HG03558 (cell line): ENCODE data around the gene RALGPS1.

Experiments
- ATAC-seq: cut with Tn5 transposase; IDR thresholded peaks from one replicate; pipeline ENCODE4 v1.9.1; 2021; ENCODE audit warnings: moderate number of reproducible peaks; ENCODE audit not compliant: unreplicated experiment; ENCODE audit errors: extremely low read depth

RALGPS1 gene

GRCh38 chr9:127128341-127129072 is 213.9 kb downstream of the RALGPS1 start:
- ATAC-seq: no peak

GRCh38 chr9:127129073-127129717 is 214.6 kb downstream of the RALGPS1 start:
- no peak for ATAC-seq

DNA sequence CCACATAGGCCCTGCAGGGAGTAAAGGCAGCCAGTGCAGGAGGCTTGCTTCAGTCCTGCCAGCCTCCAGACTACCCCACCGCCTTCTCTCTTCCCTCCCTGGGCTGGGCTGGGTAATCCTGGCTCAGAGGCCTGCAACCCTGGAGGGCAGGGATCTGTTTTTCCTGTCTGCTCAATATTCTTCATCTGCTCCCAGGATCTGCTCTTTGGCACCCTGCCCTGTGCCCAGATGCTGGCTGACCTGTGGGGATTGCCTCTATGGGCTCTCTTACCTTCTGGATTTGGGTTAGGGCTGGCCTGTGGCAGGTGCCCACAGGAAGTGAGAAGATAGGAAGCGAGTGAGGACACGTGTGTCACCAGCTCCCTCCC is 215.1 kb downstream of the RALGPS1 start:
- ATAC-seq: no peak

- no peak for ATAC-seq
Measured at GRCh38 chr9:127130235-127130634, 215.7 kb downstream of the RALGPS1 start.

- no peak for ATAC-seq
Measured at GRCh38 chr9:127130661-127131538, 216.3 kb downstream of the RALGPS1 start.

DNA sequence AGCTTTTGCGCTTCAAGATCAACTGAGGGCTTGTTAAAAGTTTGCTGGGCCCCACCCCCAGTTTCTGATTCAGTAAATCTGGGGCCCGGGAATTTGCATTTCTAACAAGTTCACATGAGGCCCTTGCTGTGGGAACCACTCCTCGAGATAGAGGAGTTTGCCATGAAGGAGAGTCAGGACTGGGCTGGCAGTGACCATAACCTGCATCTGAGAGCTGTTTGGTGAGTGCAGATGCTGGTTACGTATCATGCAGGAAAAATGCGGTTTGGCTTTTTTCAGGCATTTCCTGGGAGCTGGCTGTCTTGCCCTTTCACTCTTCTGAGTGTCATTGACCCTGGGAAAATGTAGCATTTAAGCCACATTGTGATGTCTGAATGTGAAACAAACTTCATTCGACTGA is 217.3 kb downstream of the RALGPS1 start:
- no peak for ATAC-seq

- no peak for ATAC-seq
Measured at GRCh38 chr9:127132375-127132774, 217.8 kb downstream of the RALGPS1 start.

- no peak for ATAC-seq
Measured at GRCh38 chr9:127132921-127133647, 218.5 kb downstream of the RALGPS1 start.

GRCh38 chr9:127133739-127134167 is 219.2 kb downstream of the RALGPS1 start:
- ATAC-seq: no peak

- no peak for ATAC-seq
Measured at GRCh38 chr9:127135056-127135745, 220.6 kb downstream of the RALGPS1 start.

GRCh38 chr9:127136081-127136879 is 221.7 kb downstream of the RALGPS1 start:
- ATAC-seq: no peak

DNA sequence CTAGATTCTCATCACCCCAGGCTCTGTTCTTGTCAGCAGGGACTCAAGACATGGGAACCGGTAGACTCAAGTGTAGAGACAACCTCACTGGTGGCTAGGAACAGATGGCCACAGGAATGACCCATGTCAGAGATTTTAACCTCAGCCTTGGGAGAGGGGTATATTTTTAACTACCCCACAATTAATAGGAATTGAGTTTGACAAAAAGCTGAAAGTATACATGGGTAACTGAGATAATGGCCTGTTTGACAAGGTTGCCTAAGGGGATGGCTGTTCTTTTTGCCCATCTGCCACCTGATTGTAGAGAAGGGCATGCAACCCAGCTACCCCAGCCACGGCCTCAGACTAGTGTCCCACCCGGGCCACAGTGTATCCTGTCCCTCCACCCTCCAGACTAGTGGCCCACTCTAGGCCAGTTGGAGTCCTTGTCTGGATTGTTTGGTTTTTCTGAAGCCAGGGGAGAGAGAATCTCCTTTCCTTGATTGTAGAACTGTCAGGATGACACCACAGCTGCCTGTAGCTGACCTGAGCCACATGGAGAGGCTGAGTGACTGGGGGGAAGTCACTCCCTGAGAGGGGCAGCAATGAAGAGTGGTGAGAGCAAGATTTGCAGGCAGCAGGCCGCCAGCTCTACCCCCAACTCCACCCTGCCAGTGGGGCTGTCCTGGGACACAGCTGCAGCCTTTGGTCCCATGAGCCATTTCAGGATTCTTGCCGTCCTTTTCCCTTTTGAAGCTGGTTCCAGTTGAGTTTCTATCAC is 222.5 kb downstream of the RALGPS1 start:
- no peak for ATAC-seq

GRCh38 chr9:127137640-127138360 is 223.2 kb downstream of the RALGPS1 start:
- ATAC-seq: no peak

GRCh38 chr9:127138444-127138843 is 223.9 kb downstream of the RALGPS1 start:
- no peak for ATAC-seq

DNA sequence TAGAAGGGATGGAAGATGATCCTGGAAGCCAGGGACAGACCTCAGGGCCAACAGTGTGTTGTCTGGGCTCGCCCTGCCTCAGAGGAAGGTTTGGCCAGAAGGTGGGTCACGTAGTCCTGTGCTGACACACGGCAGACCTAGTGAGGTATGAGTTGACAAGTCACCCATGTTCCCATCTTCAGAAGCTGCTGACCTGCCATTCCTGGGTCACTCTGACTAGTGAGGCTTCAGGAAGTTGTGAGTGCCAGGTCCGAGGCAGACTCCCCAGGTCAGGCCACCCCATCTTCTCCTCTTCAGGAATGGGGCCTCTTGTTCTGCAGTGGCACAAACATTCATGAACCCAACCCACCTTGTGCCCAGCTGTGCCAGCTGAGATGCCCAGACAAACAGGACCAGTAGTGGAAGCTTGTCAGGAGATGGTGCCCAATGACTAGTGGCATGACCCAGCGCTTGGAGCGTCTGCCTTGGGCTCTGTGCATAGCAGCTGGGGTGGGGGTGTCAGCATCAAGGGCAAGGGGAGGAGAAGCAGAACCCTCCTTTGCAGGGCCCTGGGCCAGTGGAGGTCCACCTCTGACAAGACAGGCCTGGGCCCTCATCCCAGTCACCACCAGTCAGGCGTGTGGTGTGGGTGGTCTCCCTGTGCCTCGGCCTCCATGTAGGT is 224.6 kb downstream of the RALGPS1 start:
- no peak for ATAC-seq

- ATAC-seq: no peak
Measured at GRCh38 chr9:127139775-127140174, 225.2 kb downstream of the RALGPS1 start.

DNA sequence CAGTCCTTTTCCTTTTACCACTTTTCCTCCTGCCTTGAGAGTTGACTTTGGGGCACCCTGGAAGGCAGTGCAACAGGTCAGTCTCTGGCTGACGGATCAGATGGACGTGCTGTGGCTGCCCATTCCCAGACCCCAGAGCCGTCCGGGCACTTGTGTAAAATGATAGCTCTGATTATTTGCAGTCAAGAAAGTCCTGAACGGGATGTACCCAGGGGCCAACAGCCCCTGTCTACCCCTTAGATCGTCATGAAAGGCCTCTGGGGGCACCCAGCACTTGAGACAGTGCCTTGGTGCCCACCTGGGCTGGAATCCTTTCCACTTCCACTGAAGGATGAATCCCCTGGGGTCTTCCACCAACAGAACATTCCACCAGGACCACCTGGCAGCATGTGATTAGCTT is 225.6 kb downstream of the RALGPS1 start:
- ATAC-seq: no peak
